ENCODE data around the gene CAMK2D. TPM values are rescaled to one million over a fixed set of nuclear protein-coding genes. Genes with fewer than 3 reads are reported as not detected.

Gene CAMK2D
- total and polyA plus RNA-seq, 8 donors = 8.8 to 155 (median 64.5) TPM

- H3K36me3 ChIP-seq = no peaks in the 10 kb centered on the region
- WGBS, 5 donors = 85 to 91% (median 89%) methylated on average over 3 of the region's 3 CpGs
- H3K9me3 ChIP-seq = no peaks in the 10 kb centered on the region
- DNase-seq = no peak
- peaks cover 0 to 21% (median 1%) of the 10 kb centered on the region in 4 donors for H3K4me1 ChIP-seq
- no peak for TF ChIP-seq EP300 (IDR thresholded peaks at IDR 0.05)
- TF ChIP-seq POLR2A (IDR thresholded peaks at IDR 0.05) = no peak
- no peak for TF ChIP-seq POLR2AphosphoS5 (IDR thresholded peaks at IDR 0.05)
- TF ChIP-seq CTCF (IDR thresholded peaks at IDR 0.05) = no peak
- no peak overlapping the region for H3K4me3 ChIP-seq
- H3K27me3 ChIP-seq = no peaks in the 10 kb centered on the region
- intact Hi-C loops (cut with DNase I; ENCODE audit: low total_unique reads) = no loop called here
- no peak overlapping the region for H3K27ac ChIP-seq
Observed at GRCh38 chr4:113564493-113564892, 197.0 kb downstream of the CAMK2D start.

DNA sequence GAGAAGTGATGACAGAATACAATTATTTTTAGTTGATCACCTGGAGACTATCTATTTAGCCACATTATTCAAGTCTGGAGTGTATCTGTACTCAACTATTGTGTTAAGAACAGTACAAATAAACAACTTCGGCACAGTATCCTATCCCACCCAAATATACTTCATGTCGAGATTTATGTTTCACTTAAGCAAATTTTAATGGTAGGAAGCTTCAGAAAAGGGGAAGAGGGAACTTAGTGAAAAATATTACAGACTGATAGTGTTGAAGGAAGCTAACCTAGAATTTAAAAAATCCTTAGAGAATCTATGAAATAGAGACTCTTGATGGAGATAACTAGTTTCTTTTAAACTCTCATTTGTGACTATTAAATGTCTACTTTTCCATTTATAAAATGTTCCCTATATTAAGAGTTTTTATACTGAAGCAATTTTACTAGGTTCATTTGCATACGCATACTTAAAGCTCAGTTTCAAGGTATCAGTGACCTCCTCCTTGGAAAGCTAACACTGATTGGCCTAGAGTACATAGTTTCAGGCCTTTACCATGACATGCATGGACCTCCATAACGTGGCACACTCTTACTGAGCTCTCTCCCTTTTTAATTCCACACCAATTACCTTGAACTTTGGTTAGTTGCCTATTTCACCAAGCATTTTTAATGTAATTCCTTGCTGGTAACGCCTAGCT is 197.7 kb downstream of the CAMK2D start:
- H3K9me3 ChIP-seq = no peaks in the 10 kb centered on the region
- H3K36me3 ChIP-seq = no peaks in the 10 kb centered on the region
- no peak for TF ChIP-seq POLR2A (IDR thresholded peaks at IDR 0.05)
- TF ChIP-seq CTCF (IDR thresholded peaks at IDR 0.05) = no peak
- no peak for TF ChIP-seq EP300 (IDR thresholded peaks at IDR 0.05)
- no peak for TF ChIP-seq POLR2AphosphoS5 (IDR thresholded peaks at IDR 0.05)
- intact Hi-C loops (cut with DNase I; ENCODE audit: low total_unique reads) = no loop called here
- peaks cover 0 to 21% (median 1%) of the 10 kb centered on the region in 4 donors for H3K4me1 ChIP-seq
- WGBS, 5 donors = 79 to 88% (median 86%) methylated on average over 5 of the region's 5 CpGs
- no peak overlapping the region for H3K27ac ChIP-seq
- H3K27me3 ChIP-seq = no peaks in the 10 kb centered on the region
- DNase-seq = no peak
- no peak overlapping the region for H3K4me3 ChIP-seq

- intact Hi-C loops (cut with DNase I; ENCODE audit: low total_unique reads) = no loop called here
- no peak for DNase-seq
- no peaks in the 10 kb centered on the region for H3K9me3 ChIP-seq
- no peaks in the 10 kb centered on the region for H3K27me3 ChIP-seq
- WGBS, 5 donors = 32 to 58% (median 46%) methylated on average over 2 of the region's 2 CpGs
- no peak overlapping the region for H3K27ac ChIP-seq
- no peaks in the 10 kb centered on the region for H3K36me3 ChIP-seq
- TF ChIP-seq CTCF (IDR thresholded peaks at IDR 0.05) (no peak), POLR2A (IDR thresholded peaks at IDR 0.05) (no peak), EP300 (IDR thresholded peaks at IDR 0.05) (no peak), POLR2AphosphoS5 (IDR thresholded peaks at IDR 0.05) (no peak)
- no peak overlapping the region for H3K4me3 ChIP-seq
- H3K4me1 ChIP-seq = peaks cover 0 to 21% (median 1%) of the 10 kb centered on the region in 4 donors
Observed at GRCh38 chr4:113561758-113562157, 199.8 kb downstream of the CAMK2D start.

- no peak for DNase-seq
- Histone ChIP-seq H3K27ac (no peak overlapping the region), H3K4me3 (no peak overlapping the region), H3K4me1 (peaks cover 0 to 26% (median 8%) of the 10 kb centered on the region in 4 donors), H3K9me3 (no peaks in the 10 kb centered on the region), H3K27me3 (no peaks in the 10 kb centered on the region), H3K36me3 (no peaks in the 10 kb centered on the region)
- TF ChIP-seq POLR2AphosphoS5 (IDR thresholded peaks at IDR 0.05) (no peak), POLR2A (IDR thresholded peaks at IDR 0.05) (no peak), CTCF (IDR thresholded peaks at IDR 0.05) (no peak), EP300 (IDR thresholded peaks at IDR 0.05) (no peak)
- WGBS, 5 donors = 93 to 100% (median 98%) methylated on average over 2 of the region's 2 CpGs
- intact Hi-C loops (cut with DNase I; ENCODE audit: low total_unique reads) = no loop called here
Observed at GRCh38 chr4:113561092-113561491, 200.4 kb downstream of the CAMK2D start.

Data from stomach (tissue), 9 donors.